ENCODE data around the gene PDE8A.
"Not testable (repeated sequence)": the region's sequence is repeated elsewhere in the genome, so short reads cannot be mapped to it uniquely, and the experiment has no call there.

PDE8A gene

GRCh38 chr15:84961707-84962106, 19.9 kb upstream of the PDE8A start:
- DNase-seq (ENCODE audit: low read depth) = no peak

DNA sequence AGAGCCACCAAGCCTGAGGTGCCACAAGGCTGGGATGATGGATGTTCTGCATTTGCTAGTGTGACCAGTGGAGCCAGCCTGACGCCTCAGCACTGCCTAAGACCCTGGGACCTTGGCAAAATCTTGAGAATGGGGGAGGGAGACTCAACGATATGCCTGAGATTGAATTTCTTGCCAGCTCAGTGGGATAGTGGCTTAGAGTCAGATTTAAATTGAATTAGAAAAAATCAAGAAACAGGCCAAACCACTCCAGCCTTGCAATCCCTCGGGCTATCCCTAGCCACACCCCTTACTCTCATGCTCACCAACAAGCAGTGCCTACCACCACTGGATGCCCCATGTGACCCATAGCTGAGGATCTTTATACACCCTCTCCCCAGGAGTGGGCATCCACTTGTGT, 18.7 kb upstream of the PDE8A start:
- DNase-seq (ENCODE audit: low read depth) = no peak

- no peak for DNase-seq (ENCODE audit: low read depth)
Observed at GRCh38 chr15:84967380-84967779, 14.3 kb upstream of the PDE8A start.

DNA sequence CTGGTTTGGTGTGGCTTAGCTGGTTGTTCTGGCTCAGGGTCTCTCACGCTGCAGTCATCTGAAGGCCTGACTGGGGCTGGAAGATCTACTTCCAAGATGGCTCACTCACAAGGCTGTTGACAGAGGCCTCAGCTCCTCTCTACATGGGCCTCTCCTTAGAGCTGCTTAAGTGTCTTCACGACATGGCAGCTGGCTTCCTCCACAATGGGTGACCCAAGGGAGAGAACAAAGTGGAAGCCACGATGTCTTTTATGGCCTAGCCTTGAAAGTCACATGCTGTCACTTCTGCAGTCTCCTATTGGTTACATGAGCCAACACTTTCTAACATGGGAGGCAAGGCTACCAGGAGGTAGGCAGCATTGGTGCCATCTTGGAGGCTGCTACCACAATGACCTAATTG, 13.4 kb upstream of the PDE8A start:
- DNase-seq (ENCODE audit: low read depth) = no peak

DNA sequence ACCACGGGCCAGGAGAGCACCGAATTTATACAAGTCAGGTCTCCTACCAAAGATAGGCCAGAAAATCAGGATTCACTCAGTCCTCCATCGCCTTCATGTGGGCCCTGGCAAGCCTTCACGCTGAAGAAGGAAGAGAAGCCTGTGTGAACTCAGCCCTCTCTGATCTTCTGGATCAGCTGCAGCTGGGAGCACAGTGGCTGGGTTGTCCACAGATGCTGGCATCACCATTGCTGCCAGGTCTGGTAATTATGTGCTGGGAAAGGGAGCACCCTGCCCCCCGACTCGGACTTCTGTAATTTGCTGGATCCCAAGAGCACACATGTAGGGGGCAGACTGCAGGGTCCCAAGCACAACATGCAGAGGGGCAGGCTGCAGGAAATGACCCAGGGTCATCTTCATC, 12.4 kb upstream of the PDE8A start:
- no peak for DNase-seq (ENCODE audit: low read depth)

DNA sequence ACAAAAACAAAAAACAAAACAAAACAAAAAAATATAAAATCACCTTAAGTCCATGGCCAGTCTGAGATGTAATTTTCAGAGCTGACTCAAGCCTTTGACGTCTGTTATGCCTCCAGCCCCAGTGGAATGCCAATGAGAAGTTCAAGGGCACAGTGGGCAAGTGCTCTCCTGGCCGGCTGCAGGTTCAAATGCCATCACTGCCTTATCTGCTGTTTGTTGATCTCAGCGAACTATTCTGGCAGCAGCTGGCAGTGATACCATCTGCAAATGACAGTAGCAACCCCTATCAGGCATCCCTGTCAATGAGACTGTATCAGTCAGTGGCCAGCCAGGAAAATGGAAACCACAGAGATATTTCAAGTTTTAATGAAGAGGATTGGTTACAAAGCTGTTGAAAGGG, 10.8 kb upstream of the PDE8A start:
- DNase-seq (ENCODE audit: low read depth) = no peak

DNA sequence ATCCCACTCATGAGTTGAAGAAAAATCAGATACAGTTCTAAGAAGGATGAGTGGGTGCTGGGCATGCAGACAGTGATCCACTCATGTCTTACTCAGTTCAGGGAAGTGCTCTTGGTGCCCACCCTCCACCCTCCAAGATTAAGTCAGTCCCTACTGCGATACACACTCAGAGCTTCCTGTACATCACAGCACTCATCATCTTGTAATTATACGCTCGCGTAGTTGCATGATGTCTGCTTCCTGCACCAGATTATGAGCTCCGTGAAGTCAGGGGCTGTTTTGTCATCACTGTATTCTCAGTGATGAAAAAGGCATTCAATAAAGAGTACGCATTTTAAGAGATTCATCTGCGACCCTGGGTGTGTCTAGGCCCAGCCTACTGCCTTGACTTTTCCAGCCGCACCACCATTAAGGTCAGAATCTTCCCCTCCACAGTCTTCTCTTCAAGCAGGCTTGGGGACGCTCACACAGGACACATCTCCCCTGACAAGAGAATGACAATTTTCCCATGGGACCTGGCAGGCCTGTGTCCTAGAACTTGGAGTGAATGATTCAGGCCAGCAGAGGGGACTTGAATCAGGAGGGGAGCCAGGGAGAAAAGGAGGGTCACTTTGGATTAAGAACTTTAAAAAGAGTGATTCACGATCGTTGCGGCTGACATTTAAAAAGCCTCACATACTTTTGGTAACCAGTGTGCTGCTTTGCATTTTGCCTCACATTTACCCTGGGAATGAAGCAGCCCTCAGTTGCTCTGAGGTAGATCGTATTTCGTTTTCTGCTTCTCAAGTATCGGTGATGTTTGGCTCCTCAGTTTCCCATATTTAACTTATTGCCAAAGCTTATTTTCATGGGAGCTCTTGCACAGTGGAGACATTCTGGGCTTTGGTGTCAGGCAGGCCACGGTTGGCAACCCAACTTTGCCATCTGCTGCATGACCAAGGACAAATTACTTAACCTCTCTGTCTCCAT, 7.9 kb upstream of the PDE8A start:
- DNase-seq (ENCODE audit: low read depth) = no peak

- DNase-seq (ENCODE audit: low read depth) = no peak
Observed at GRCh38 chr15:84975871-84976351, 5.7 kb upstream of the PDE8A start.

- DNase-seq (ENCODE audit: low read depth) = no peak
Observed at GRCh38 chr15:84976746-84977345, 4.8 kb upstream of the PDE8A start.

DNA sequence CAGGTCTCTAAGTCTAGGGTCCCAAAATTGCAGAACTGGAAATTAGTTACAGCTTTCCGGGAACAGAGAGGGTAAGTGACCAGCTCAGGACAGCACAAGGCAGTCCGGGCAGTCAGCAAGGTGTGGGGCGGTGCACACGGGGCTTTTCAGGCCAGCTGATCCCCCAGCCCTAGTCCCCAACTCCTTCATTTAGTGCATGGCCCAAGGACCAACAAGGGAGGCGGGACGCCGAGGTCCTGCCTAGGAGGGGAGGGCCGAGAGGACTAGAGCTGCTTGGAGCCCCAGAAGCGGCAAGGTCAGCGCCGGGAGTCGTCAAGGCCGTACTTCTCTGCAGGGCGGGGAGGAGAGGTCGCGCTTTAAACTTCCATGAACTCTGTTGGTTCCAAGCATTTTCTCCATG, 2.0 kb upstream of the PDE8A start:
- no peak for DNase-seq (ENCODE audit: low read depth)

DNA sequence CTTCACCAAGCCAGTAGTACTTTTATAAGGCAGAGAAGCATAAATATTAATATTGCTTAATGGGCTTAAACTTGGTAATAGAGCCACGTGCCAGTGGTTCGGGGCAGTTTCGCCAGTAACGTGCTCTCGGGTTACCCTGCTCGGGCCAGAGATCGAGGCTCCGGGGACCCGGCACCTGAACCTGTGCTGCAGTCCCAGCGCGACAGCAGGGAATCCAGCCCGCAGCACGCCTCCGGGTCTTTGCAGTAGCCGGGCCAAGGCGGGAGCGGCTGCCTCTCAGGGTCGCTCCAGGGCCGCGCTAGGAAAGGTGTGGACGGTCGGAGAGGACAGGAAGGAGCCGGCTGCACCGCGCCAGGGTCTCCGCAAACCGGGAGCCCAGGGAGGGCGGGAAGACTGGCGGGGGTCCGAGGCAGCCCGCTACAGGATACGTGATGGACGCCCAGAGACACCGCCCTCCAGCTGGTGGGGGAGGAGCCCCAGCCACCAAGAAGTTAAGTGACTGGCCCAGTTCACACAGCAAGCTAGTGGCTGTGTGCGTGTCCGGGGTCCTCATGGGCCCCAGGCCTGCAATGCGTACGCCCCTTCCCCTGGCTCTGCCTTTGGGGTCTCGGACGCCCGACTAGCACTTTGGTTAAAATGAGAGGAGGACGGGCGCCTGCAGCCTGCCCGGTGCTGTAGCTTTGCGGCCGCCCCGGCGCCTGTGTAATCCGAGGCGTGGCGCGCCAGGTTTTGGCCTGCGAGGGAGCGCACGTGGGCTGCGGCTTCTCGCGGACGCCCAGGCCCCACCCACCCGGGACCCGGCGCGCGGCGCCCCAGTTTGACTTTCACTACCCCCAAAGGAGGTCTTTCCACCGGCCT, 1.2 kb upstream of the PDE8A start:
- DNase-seq (ENCODE audit: low read depth) = peak; percentile 80

DNA sequence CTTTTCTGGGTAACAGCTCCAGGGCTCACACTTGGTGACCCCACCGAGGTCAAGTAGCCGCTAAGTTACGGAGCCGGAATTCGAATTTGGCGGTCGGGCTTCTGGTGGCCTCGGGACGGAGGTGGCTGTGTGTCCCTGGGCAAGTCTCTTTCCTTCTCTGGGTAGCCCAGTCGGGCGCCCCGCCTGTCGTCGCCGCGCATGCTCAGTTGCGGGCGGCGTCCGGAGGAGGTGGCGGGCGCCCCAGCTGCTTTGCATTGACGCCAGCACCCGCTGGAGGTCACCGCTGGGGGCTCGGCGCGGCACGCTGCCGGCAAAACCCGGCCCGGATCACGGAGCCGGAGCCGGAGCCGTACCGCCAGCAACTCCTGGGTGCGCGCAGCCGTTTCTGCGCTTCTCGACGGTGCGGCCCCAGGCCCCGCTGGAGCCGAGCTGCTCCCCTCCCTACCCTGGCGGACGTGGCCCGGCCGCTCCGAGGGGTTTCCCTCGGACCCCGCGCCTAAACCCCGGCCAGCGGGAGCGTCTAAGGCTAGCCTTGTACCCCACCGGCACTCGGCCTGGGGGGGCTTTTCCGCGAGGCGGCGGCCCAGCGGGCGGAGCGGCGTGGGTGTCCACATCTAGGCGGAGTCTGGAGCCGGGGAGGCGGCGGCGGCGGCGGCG, 474 bp upstream of the PDE8A start:
- DNase-seq (ENCODE audit: low read depth) = peak; percentile 94

- peak; percentile 48 for DNase-seq (ENCODE audit: low read depth)
Observed at GRCh38 chr15:84982301-84982920, 755 bp downstream of the PDE8A start.

DNA sequence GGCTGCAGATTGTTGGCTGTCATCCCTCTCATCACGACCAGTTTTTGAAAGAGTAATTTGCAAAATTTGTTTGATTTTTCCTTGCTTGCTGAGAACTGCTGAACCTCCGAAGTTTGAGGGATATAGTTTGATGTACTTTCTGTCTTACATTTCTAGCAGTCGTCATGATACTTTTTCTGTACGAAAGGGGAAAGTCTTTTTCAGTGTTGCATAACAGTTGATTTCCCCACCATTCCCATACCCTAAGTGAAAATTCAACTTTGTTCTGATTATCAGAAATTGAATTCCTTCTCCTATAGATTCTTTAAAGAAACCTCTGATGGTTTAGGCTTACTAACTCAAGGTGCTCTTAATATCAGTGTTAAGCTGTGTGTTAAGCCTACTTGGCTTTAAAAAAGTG, 1.6 kb downstream of the PDE8A start:
- no peak for DNase-seq (ENCODE audit: low read depth)

GRCh38 chr15:84983711-84984110, 2.1 kb downstream of the PDE8A start:
- DNase-seq (ENCODE audit: low read depth) = no peak

DNA sequence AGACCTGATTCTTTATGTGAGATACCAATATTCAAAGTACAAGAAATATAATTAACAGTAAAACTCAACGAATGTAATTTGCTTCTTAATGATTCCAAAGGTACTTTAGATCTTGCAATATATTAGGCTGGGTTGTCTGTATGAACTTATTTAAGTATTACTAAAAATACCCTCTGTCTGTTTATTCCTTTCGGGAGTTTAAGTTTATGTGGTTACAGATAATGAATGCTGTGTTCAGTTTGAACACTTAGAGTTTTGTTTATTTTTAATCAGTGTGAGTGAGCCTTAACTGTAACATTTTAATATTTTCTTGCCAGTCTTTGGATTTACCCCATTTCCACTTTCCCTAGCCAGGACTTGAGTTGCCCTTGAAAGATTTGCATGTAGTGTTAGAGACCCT, 3.5 kb downstream of the PDE8A start:
- DNase-seq (ENCODE audit: low read depth) = no peak

GRCh38 chr15:84987351-84987750, 5.7 kb downstream of the PDE8A start:
- DNase-seq (ENCODE audit: low read depth) = not testable (repeated sequence)

- DNase-seq (ENCODE audit: low read depth) = no peak
Observed at GRCh38 chr15:84987949-84988624, 6.4 kb downstream of the PDE8A start.

DNA sequence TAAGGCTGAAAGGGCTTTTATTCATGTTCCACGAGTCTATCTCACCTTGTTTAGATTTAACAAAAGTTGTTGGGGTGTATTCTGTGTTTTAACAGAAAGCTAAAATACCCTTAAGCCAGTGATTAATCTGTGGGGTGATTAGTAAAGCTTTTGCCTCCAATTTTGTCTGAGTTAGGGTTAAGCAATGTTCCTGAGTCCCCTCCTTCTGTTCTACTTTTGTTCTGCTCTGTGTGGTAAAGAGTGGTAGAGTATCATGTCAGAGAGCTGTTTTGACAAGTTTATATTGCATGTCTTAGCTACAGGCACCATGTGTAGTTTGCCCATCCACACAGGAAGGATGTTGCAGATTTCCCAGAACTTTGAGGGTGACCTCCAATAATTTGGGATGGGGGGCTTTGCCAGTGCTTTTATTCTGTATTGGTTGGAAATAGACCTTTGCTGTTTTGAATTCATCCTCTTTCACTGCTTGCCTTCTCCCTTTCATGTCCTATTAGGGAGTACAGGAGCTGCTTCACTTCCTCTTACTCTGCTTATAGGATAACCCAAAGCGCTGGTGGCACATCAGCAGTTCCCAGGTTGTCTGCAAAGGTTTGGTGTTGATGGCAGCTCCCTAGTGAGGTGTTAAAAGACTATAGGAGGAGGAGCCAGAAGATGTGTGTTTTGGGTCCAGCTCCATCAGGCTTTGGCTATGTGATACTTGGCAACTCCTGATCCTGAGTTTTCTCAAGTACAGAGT, 7.4 kb downstream of the PDE8A start:
- DNase-seq (ENCODE audit: low read depth) = no peak

GRCh38 chr15:84990507-84990906, 8.9 kb downstream of the PDE8A start:
- no peak for DNase-seq (ENCODE audit: low read depth)

All from activated T-helper 9 cell treated with anti-CD3 and anti-CD28 coated beads, Interleukin-2, amount 50 U/mL, for 16 hours (primary cell).